ENCODE data around the gene ADH1B. TPM values are rescaled to one million over a fixed set of nuclear protein-coding genes. Genes with fewer than 3 reads are reported as not detected.

Gene ADH1B
- total RNA-seq, 3 donors from 2014 or later (not counting 1 experiment from before 2014, with no cell fraction given): not detected

GRCh38 chr4:99273704-99274103 is 47.5 kb downstream of the ADH1B start:
- Mint-ChIP-seq H3K27ac (no peak overlapping the region), H3K27me3 (ENCODE audit: low read depth in 2 of 2) (no peaks in the 10 kb centered on the region), H3K4me3 (no peak overlapping the region), H3K36me3 (no peaks in the 10 kb centered on the region), H3K9me3 (peaks cover 2 to 13% of the 10 kb centered on the region in 2 donors), H3K4me1 (no peaks in the 10 kb centered on the region)
- no peak for TF ChIP-seq CTCF (IDR thresholded peaks at IDR 0.05)
- Histone ChIP-seq H3K27ac (ENCODE audit: low read length) (no peak overlapping the region), H3K9me3 (ENCODE audit: control insufficient read depth, insufficient read depth, low read length) (no peaks in the 10 kb centered on the region), H3K4me1 (ENCODE audit: control insufficient read depth, insufficient read depth, low read length) (no peaks in the 10 kb centered on the region), H3K36me3 (ENCODE audit: control insufficient read depth, insufficient read depth, low read length) (no peaks in the 10 kb centered on the region), H3K27me3 (ENCODE audit: control insufficient read depth, insufficient read depth, low read length) (no peaks in the 10 kb centered on the region), H3K4me3 (ENCODE audit: low read length) (no peak overlapping the region)
- intact Hi-C loops (cut with micrococcal nuclease): no loop called here
- ATAC-seq: no peak
- no peak for DNase-seq
- WGBS (ENCODE audit: insufficient coverage): 100% methylated on average over 1 of the region's 2 CpGs

GRCh38 chr4:99264927-99265326 is 56.3 kb downstream of the ADH1B start:
- no peak overlapping the region for H3K27ac ChIP-seq (ENCODE audit: low read length)
- no peak overlapping the region for H3K4me3 Mint-ChIP-seq
- peaks cover 11 to 21% of the 10 kb centered on the region in 2 donors for H3K9me3 Mint-ChIP-seq
- H3K36me3 ChIP-seq (ENCODE audit: control insufficient read depth, insufficient read depth, low read length): no peaks in the 10 kb centered on the region
- no peaks in the 10 kb centered on the region for H3K4me1 Mint-ChIP-seq
- no peak overlapping the region for H3K4me3 ChIP-seq (ENCODE audit: low read length)
- no peak for ATAC-seq
- H3K4me1 ChIP-seq (ENCODE audit: control insufficient read depth, insufficient read depth, low read length): no peaks in the 10 kb centered on the region
- no peaks in the 10 kb centered on the region for H3K27me3 Mint-ChIP-seq (ENCODE audit: low read depth in 2 of 2)
- H3K9me3 ChIP-seq (ENCODE audit: control insufficient read depth, insufficient read depth, low read length): no peaks in the 10 kb centered on the region
- intact Hi-C loops (cut with micrococcal nuclease): no loop called here
- H3K27ac Mint-ChIP-seq: no peak overlapping the region
- H3K27me3 ChIP-seq (ENCODE audit: control insufficient read depth, insufficient read depth, low read length): no peaks in the 10 kb centered on the region
- DNase-seq: no peak
- peaks cover 14% of the 10 kb centered on the region for H3K36me3 Mint-ChIP-seq
- TF ChIP-seq CTCF (IDR thresholded peaks at IDR 0.05): no peak

Other genes starting within 250 kb of the ADH1B start
- gene ADH5, start 232.6 kb downstream of the ADH1B start, total RNA-seq: 10 to 100 TPM; 54.3 to 80.4 (median 62.5) TPM
- gene ADH4, start 177.1 kb downstream of the ADH1B start, total RNA-seq: not detected
- gene ADH6, start 102.2 kb downstream of the ADH1B start, total RNA-seq: not detected
- gene ADH1A, start 30.4 kb downstream of the ADH1B start, total RNA-seq: not detected
- not detected for gene ADH1C, start 31.3 kb upstream of the ADH1B start, total RNA-seq
- not detected for gene ADH7, start 113.9 kb upstream of the ADH1B start, total RNA-seq
- gene C4orf17, start 189.6 kb upstream of the ADH1B start, total RNA-seq: not detected
- 1 to 10 TPM; 1.6 to 2.6 (median 2.2) TPM for gene TRMT10A, start 242.6 kb upstream of the ADH1B start, total RNA-seq